ENCODE measurements around the gene UBE3B.

The UBE3B gene

GRCh38 chr12:109578330-109578927 is 101.0 kb downstream of the UBE3B start:
- DNase-seq = no peak

DNA sequence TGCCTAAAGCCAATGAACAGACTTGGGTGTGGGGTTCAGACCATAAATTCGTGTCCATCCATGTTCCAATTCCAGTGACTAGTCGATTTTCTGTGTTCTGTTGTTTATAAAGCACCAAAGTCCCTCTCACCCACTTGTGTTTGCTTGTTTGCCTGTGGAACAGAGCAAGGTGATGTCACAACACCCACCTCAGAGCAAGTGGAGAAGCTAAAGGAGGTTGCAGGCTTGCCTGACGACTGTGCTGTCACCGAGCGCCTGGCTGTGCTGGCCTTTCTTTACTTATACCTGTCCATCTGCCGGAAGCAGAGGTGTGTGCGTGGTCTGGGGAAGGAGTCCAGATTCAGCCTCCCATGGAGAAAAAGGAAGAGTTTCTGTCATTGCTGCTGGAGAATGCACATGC is 102.2 kb downstream of the UBE3B start:
- DNase-seq = no peak

DNA sequence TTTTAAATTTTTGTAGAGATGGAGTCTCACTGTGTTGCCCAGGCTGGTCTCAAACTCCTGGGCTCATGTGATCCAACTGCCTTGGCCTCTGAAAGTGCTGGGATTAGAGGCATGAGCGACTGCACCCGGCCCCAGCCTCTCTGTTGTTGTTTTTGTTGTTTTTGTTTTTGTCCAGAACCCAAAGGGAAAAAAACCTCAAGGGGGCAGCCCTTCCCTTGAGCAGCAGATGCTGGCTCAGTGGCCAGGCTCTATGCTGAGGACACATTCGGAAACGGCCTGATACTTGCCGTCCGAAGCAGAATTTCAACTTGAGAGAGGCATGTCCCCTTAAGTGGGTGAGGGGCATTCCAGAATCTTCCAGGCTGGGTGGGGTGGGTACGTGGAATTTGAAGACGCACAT is 102.8 kb downstream of the UBE3B start:
- no peak for DNase-seq

DNA sequence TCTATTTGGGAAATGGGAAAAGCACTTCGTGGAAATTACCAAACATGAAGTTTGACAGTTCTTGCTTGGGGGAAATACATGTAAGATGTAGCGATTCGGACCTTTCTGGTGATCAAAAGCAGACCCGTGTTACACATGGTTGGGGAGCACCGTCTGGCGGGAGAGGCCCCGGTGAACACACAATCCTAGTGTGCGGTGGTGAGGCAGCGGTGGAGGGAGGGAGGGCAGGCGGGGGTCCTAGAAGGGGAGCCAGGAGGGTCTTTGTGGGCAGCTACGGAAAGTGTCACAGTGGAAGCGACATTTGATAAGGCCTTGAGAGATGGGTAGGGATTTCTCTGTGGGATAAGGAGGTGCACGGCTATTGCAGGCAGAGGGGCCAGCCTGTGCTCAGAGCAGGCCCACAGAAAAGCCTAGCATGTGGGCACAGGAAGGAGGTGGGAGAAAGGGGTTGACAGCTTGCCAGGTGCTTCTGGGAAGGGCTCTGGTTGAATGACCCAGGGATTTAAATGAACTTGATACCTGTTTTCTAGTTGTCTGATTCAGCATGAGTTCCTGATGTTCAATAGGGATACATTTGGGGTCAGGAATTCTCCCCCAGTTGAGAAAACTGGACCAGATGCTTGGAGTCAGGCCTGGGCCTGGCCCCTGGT is 103.4 kb downstream of the UBE3B start:
- no peak for DNase-seq

- DNase-seq = no peak
Observed at GRCh38 chr12:109581334-109581691, 103.9 kb downstream of the UBE3B start.

- DNase-seq = no peak
Observed at GRCh38 chr12:109581856-109582255, 104.4 kb downstream of the UBE3B start.

GRCh38 chr12:109582636-109583035 is 105.2 kb downstream of the UBE3B start:
- DNase-seq = no peak

DNA sequence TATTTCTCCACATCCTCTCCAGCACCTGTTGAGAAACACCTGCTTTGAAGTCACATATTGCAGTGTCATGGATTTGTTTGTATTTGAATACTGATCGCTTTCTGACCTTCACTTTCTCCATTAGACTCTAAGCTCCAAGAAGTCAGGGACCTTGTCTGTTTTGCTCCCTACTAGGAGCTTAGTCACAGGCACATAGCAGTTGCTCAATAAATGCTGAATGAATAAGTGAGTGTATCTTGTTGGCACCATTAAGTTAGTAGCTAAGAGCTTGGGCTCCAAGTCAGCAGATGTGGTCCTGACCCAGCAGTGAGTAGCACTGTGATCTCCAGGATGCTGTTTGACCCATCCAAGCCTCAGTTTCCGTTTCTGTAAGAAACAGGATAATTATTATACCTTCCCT is 106.3 kb downstream of the UBE3B start:
- no peak for DNase-seq
